ENCODE data around the gene KCNB1.

Gene KCNB1

GRCh38 chr20:49405696-49406095, 76.8 kb downstream of the KCNB1 start:
- DNase-seq = no peak

- DNase-seq = no peak
These were observed 77.3 kb downstream of the KCNB1 start for GRCh38 chr20:49405062-49405683.

- DNase-seq = no peak
These were observed 78.0 kb downstream of the KCNB1 start for GRCh38 chr20:49404461-49404860.

- DNase-seq = no peak
These were observed 78.6 kb downstream of the KCNB1 start for GRCh38 chr20:49403911-49404310.

- no peak for DNase-seq
These were observed 79.5 kb downstream of the KCNB1 start for GRCh38 chr20:49403012-49403411.

- DNase-seq = no peak
These were observed 81.6 kb downstream of the KCNB1 start for GRCh38 chr20:49400904-49401303.

- no peak for DNase-seq
These were observed 82.1 kb downstream of the KCNB1 start for GRCh38 chr20:49400410-49400809.

- no peak for DNase-seq
These were observed 83.1 kb downstream of the KCNB1 start for GRCh38 chr20:49399329-49399728.

GRCh38 chr20:49398401-49399144, 83.9 kb downstream of the KCNB1 start:
- DNase-seq = no peak

GRCh38 chr20:49397525-49397924, 84.9 kb downstream of the KCNB1 start:
- DNase-seq = no peak

GRCh38 chr20:49396230-49396629, 86.2 kb downstream of the KCNB1 start:
- DNase-seq = no peak

GRCh38 chr20:49395659-49396058, 86.8 kb downstream of the KCNB1 start:
- DNase-seq = no peak

- no peak for DNase-seq
These were observed 87.3 kb downstream of the KCNB1 start for GRCh38 chr20:49395183-49395582.

GRCh38 chr20:49394757-49395156, 87.7 kb downstream of the KCNB1 start:
- DNase-seq = no peak

- no peak for DNase-seq
These were observed 88.2 kb downstream of the KCNB1 start for GRCh38 chr20:49394264-49394663.

GRCh38 chr20:49393803-49394202, 88.7 kb downstream of the KCNB1 start:
- DNase-seq = no peak

- no peak for DNase-seq
These were observed 89.7 kb downstream of the KCNB1 start for GRCh38 chr20:49392745-49393144.

GRCh38 chr20:49391404-49392245, 90.8 kb downstream of the KCNB1 start:
- DNase-seq = no peak

GRCh38 chr20:49389854-49390253, 92.6 kb downstream of the KCNB1 start:
- DNase-seq = no peak

- no peak for DNase-seq
These were observed 93.7 kb downstream of the KCNB1 start for GRCh38 chr20:49388744-49389143.

GRCh38 chr20:49387581-49387939, 94.9 kb downstream of the KCNB1 start:
- DNase-seq = no peak

GRCh38 chr20:49386848-49387580, 95.5 kb downstream of the KCNB1 start:
- DNase-seq = no peak

- peak; percentile 16 for DNase-seq
These were observed 97.0 kb downstream of the KCNB1 start for GRCh38 chr20:49385465-49385864.

Measured in suppressor macrophage treated with lipopolysaccharide for 4 hours (primary cell).